ENCODE measurements around the gene IARS1.

DNA sequence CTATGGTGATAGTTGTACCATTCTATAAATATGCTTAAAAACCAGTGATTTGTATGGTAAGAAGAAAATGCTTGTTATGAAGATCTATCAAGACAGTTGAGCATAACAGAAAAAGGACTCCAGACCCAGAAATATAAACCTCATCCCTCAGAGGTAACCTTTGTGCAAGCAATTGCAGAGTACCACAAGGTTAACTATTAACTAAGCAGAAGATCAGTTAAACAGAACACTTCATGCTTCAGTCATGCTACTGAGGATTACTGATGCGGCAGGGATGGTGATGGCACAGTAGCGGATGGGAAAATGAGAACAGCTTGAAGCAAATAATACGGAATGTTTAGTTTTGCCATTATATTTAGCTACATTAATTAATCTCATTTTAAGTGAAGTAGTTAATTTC lies 45.5 kb downstream of the IARS1 start:
- TF ChIP-seq, protein P1, sequence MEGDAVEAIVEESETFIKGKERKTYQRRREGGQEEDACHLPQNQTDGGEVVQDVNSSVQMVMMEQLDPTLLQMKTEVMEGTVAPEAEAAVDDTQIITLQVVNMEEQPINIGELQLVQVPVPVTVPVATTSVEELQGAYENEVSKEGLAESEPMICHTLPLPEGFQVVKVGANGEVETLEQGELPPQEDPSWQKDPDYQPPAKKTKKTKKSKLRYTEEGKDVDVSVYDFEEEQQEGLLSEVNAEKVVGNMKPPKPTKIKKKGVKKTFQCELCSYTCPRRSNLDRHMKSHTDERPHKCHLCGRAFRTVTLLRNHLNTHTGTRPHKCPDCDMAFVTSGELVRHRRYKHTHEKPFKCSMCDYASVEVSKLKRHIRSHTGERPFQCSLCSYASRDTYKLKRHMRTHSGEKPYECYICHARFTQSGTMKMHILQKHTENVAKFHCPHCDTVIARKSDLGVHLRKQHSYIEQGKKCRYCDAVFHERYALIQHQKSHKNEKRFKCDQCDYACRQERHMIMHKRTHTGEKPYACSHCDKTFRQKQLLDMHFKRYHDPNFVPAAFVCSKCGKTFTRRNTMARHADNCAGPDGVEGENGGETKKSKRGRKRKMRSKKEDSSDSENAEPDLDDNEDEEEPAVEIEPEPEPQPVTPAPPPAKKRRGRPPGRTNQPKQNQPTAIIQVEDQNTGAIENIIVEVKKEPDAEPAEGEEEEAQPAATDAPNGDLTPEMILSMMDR (conservative IDR thresholded peaks at IDR 0.05; ENCODE audit: low read depth in 2 of 2) = no peak
- no peak for TF ChIP-seq CREB1 (CRISPR knock-in tag; IDR thresholded peaks at IDR 0.05; ENCODE audit: low read depth)
- no peak for TF ChIP-seq POLR2AphosphoS5 (IDR thresholded peaks at IDR 0.05; ENCODE audit: low read depth)
- TF ChIP-seq EZH2 (IDR thresholded peaks at IDR 0.05; ENCODE audit: low read depth, unreplicated experiment) = no peak
- TF ChIP-seq, protein P2, sequence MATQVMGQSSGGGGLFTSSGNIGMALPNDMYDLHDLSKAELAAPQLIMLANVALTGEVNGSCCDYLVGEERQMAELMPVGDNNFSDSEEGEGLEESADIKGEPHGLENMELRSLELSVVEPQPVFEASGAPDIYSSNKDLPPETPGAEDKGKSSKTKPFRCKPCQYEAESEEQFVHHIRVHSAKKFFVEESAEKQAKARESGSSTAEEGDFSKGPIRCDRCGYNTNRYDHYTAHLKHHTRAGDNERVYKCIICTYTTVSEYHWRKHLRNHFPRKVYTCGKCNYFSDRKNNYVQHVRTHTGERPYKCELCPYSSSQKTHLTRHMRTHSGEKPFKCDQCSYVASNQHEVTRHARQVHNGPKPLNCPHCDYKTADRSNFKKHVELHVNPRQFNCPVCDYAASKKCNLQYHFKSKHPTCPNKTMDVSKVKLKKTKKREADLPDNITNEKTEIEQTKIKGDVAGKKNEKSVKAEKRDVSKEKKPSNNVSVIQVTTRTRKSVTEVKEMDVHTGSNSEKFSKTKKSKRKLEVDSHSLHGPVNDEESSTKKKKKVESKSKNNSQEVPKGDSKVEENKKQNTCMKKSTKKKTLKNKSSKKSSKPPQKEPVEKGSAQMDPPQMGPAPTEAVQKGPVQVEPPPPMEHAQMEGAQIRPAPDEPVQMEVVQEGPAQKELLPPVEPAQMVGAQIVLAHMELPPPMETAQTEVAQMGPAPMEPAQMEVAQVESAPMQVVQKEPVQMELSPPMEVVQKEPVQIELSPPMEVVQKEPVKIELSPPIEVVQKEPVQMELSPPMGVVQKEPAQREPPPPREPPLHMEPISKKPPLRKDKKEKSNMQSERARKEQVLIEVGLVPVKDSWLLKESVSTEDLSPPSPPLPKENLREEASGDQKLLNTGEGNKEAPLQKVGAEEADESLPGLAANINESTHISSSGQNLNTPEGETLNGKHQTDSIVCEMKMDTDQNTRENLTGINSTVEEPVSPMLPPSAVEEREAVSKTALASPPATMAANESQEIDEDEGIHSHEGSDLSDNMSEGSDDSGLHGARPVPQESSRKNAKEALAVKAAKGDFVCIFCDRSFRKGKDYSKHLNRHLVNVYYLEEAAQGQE (IDR thresholded peaks at IDR 0.05; ENCODE audit: unreplicated experiment) = no peak
- no peak for TF ChIP-seq JUNB (IDR thresholded peaks at IDR 0.05; ENCODE audit: unreplicated experiment)
- no peak for TF ChIP-seq NANOG (IDR thresholded peaks at IDR 0.05; ENCODE audit: borderline replicate concordance)
- no peak for TF ChIP-seq STAT1 (IDR thresholded peaks at IDR 0.05; ENCODE audit: unreplicated experiment)
- TF ChIP-seq EZH2phosphoT487 (IDR thresholded peaks at IDR 0.05; ENCODE audit: unreplicated experiment) = no peak

Measured in GM23338 (cell line).